ENCODE data around the gene MRPS21.

MRPS21 gene

GRCh38 chr1:150283260-150283659 is 10.4 kb upstream of the MRPS21 start:
- POLR2A ChIA-PET: no interaction called here
- no peaks in the 10 kb centered on the region for H3K9me3 ChIP-seq (ENCODE audit: control insufficient read depth, insufficient read depth, low read depth, low read length)
- H3K4me1 ChIP-seq (ENCODE audit: control insufficient read depth, insufficient read depth, low read length): no peaks in the 10 kb centered on the region
- H3K27ac ChIP-seq (ENCODE audit: extremely low read depth, low read depth, low read length): no peak overlapping the region
- H3K36me3 ChIP-seq (ENCODE audit: control insufficient read depth in 2 of 2, insufficient read depth in 1 of 2, low read length in 2 of 2): peaks cover 0 to 3% of the 10 kb centered on the region in 2 experiments; a peak in 1 of 3 replicates
- no peak overlapping the region for H3K4me3 ChIP-seq (ENCODE audit: low read depth, low read length)
- TF ChIP-seq ZNF639 (tag by site-specific recombination; IDR thresholded peaks at IDR 0.05) (no peak), ZFHX2 (tag by site-specific recombination; conservative IDR thresholded peaks at IDR 0.05) (no peak), ZNF280D (tag by site-specific recombination; IDR thresholded peaks at IDR 0.05) (no peak), ZNF664 (tag by site-specific recombination; IDR thresholded peaks at IDR 0.05) (no peak), ZNF707 (tag by site-specific recombination; IDR thresholded peaks at IDR 0.05) (no peak), ZNF624 (tag by site-specific recombination; IDR thresholded peaks at IDR 0.05) (no peak), ZNF530 (tag by site-specific recombination; IDR thresholded peaks at IDR 0.05; ENCODE audit: low read depth) (no peak), OVOL3 (tag by site-specific recombination; IDR thresholded peaks at IDR 0.05) (no peak), ZSCAN16 (tag by site-specific recombination; IDR thresholded peaks at IDR 0.05) (no peak), PRDM1 (tag by site-specific recombination; IDR thresholded peaks at IDR 0.05) (no peak), ZNF692 (tag by site-specific recombination; IDR thresholded peaks at IDR 0.05) (no peak), ZNF202 (tag by site-specific recombination; IDR thresholded peaks at IDR 0.05; ENCODE audit: borderline replicate concordance) (no peak)
- CTCF ChIA-PET: interaction anchor here (5.8 kb wide), 1 partner anchor 27 kb away, joined by 101 read pairs; the partner anchor contains the start of gene CA14

GRCh38 chr1:150288382-150288781 is 5.3 kb upstream of the MRPS21 start:
- ChIA-PET CTCF (interaction anchor here (1.2 kb wide), 1 partner anchor 32 kb away, joined by 7 read pairs; no protein-coding TSS in a partner anchor), POLR2A (no interaction called here)
- no peak overlapping the region for H3K4me3 ChIP-seq (ENCODE audit: low read depth, low read length)
- H3K4me1 ChIP-seq (ENCODE audit: control insufficient read depth, insufficient read depth, low read length): no peaks in the 10 kb centered on the region
- H3K27ac ChIP-seq (ENCODE audit: extremely low read depth, low read depth, low read length): no peak overlapping the region
- no peaks in the 10 kb centered on the region for H3K9me3 ChIP-seq (ENCODE audit: control insufficient read depth, insufficient read depth, low read depth, low read length)
- no peaks in the 10 kb centered on the region for H3K36me3 ChIP-seq (ENCODE audit: control insufficient read depth in 2 of 2, insufficient read depth in 1 of 2, low read length in 2 of 2)
- no peak for TF ChIP-seq KLF7 (tag by site-specific recombination; IDR thresholded peaks at IDR 0.05; ENCODE audit: borderline replicate concordance)
- no peak for TF ChIP-seq ZNF10 (tag by site-specific recombination; IDR thresholded peaks at IDR 0.05)
- TF ChIP-seq GLIS2 (tag by site-specific recombination; IDR thresholded peaks at IDR 0.05): no peak
- no peak for TF ChIP-seq SCRT1 (tag by site-specific recombination; IDR thresholded peaks at IDR 0.05; ENCODE audit: borderline replicate concordance)

- CTCF ChIA-PET: interaction anchor here (1.2 kb wide), 1 partner anchor 33 kb away, joined by 7 read pairs; no protein-coding TSS in a partner anchor
- Histone ChIP-seq H3K9me3 (ENCODE audit: control insufficient read depth, insufficient read depth, low read depth, low read length) (no peaks in the 10 kb centered on the region), H3K4me3 (ENCODE audit: low read depth, low read length) (no peak overlapping the region), H3K4me1 (ENCODE audit: control insufficient read depth, insufficient read depth, low read length) (no peaks in the 10 kb centered on the region), H3K27ac (ENCODE audit: extremely low read depth, low read depth, low read length) (no peak overlapping the region), H3K36me3 (ENCODE audit: control insufficient read depth in 2 of 2, insufficient read depth in 1 of 2, low read length in 2 of 2) (no peaks in the 10 kb centered on the region)
- POLR2A ChIA-PET: no interaction called here
- no peak for TF ChIP-seq ZNF280D (tag by site-specific recombination; IDR thresholded peaks at IDR 0.05)
- peak; percentile 95 for TF ChIP-seq ZFHX2 (tag by site-specific recombination; conservative IDR thresholded peaks at IDR 0.05)
- no peak for TF ChIP-seq SP2 (tag by site-specific recombination; IDR thresholded peaks at IDR 0.05)
- no peak for TF ChIP-seq ZNF394 (tag by site-specific recombination; IDR thresholded peaks at IDR 0.05; ENCODE audit: borderline replicate concordance)
- peak; percentile 96 for TF ChIP-seq EGR2 (tag by site-specific recombination; IDR thresholded peaks at IDR 0.05; ENCODE audit: low read depth)
- TF ChIP-seq ZNF692 (tag by site-specific recombination; IDR thresholded peaks at IDR 0.05): no peak
- TF ChIP-seq SP7 (tag by site-specific recombination; IDR thresholded peaks at IDR 0.05): no peak
- no peak for TF ChIP-seq ZNF132 (tag by site-specific recombination; IDR thresholded peaks at IDR 0.05; ENCODE audit: borderline replicate concordance)
These were observed 4.8 kb upstream of the MRPS21 start for GRCh38 chr1:150288822-150289221.
